Measurements from ENCODE around the gene FBXL13.

- no peak for TF ChIP-seq EZH2 (IDR thresholded peaks at IDR 0.05; ENCODE audit: insufficient read depth, poor library complexity, severe bottlenecking)
- TF ChIP-seq EZH2phosphoT487 (IDR thresholded peaks at IDR 0.05; ENCODE audit: insufficient read depth, low read depth) = no peak
Observed at GRCh38 chr7:102912742-102913141, 161.9 kb downstream of the FBXL13 start, which contains the start of gene LRRC17.

Measured in GM23248 (cell line).